Transverse colon (tissue), 4 donors: ENCODE data around the gene UNC5C.

Source experiments
- CTCF ChIP-seq, 5 experiments: fragments of 200-600 bp in 3 of 5; fragments of 450-650 bp in 2 of 5; sonication (generic) in 3 of 5; IDR thresholded peaks; 1 replicate in 2 of 5; 2 replicates in 3 of 5; pipeline ENCODE4 v1.5.1; 2016 to 2017; ENCODE audit warnings: antibody characterized with exemption in 5 of 5, inconsistent platforms in 3 of 5, mild to moderate bottlenecking in 2 of 5, moderate library complexity in 1 of 5
- EP300 ChIP-seq: sonication (generic); formaldehyde crosslinking; IDR thresholded peaks from one replicate; pipeline ENCODE4 v1.6.1; 2017; ENCODE audit warnings: antibody characterized with exemption, low read depth
- POLR2AphosphoS5 ChIP-seq, 3 donors: sonication (generic); formaldehyde crosslinking; IDR thresholded peaks; one replicate each; pipeline ENCODE4 v1.6.1; 2016; ENCODE audit warnings: antibody characterized with exemption in 3 of 3

GRCh38 chr4:95524184-95524583 lies 24.6 kb downstream of the UNC5C start:
- TF ChIP-seq CTCF (IDR thresholded peaks at IDR 0.05) (no peak), POLR2AphosphoS5 (IDR thresholded peaks at IDR 0.05) (no peak), EP300 (no peak)
